Liver (tissue), 3 donors: ENCODE data around the gene TRIM69.

Experiments used
- EGR1 ChIP-seq, 2 donors: IDR thresholded peaks; 2 replicates each; pipeline ENCODE4 v1.6.1; 2016 to 2018; ENCODE audit warnings: antibody characterized with exemption in 2 of 2, low read depth in 2 of 2
- GABPA ChIP-seq, 2 donors: IDR thresholded peaks in 1 of 2; conservative IDR thresholded peaks in 1 of 2; 2 replicates each; pipeline ENCODE4 v1.6.1; 2016; ENCODE audit warnings: antibody characterized with exemption in 2 of 2, mild to moderate bottlenecking in 1 of 2, moderate library complexity in 1 of 2
- HNF4A ChIP-seq, 2 donors: conservative IDR thresholded peaks; 2 replicates each; pipeline ENCODE4 v1.6.1; 2016; ENCODE audit warnings: antibody characterized with exemption in 2 of 2, mild to moderate bottlenecking in 2 of 2
- HNF4G ChIP-seq: IDR thresholded peaks from 2 replicates; pipeline ENCODE4 v1.6.1; 2016; ENCODE audit warnings: antibody characterized with exemption
- NR2F2 ChIP-seq: IDR thresholded peaks from 2 replicates; pipeline ENCODE4 v1.6.1; 2016; ENCODE audit warnings: antibody characterized with exemption
- RAD21 ChIP-seq, 2 donors: IDR thresholded peaks; 2 replicates each; pipeline ENCODE4 v1.6.1; 2016; ENCODE audit warnings: antibody characterized with exemption in 2 of 2, mild to moderate bottlenecking in 2 of 2
- SP1 ChIP-seq: IDR thresholded peaks from 2 replicates; pipeline ENCODE4 v1.6.1; 2018; ENCODE audit warnings: antibody characterized with exemption, mild to moderate bottlenecking
- TAF1 ChIP-seq: conservative IDR thresholded peaks from 2 replicates; pipeline ENCODE4 v1.6.1; 2016; ENCODE audit warnings: antibody characterized with exemption, mild to moderate bottlenecking
- YY1 ChIP-seq: IDR thresholded peaks from 2 replicates; pipeline ENCODE4 v1.6.1; 2016; ENCODE audit warnings: antibody characterized with exemption, mild to moderate bottlenecking
- TF ChIP-seq, protein P1 (sequence below): fragments of 150-350 bp; IDR thresholded peaks from 2 replicates; pipeline ENCODE4 v1.5.1; 2017; ENCODE audit warnings: improper control_type of control experiment, low read depth, low read length; ENCODE audit not compliant: missing input control
- TF ChIP-seq, protein P2 (sequence below): IDR thresholded peaks from 2 replicates; pipeline ENCODE4 v1.6.1; 2016; ENCODE audit warnings: antibody characterized with exemption
- TF ChIP-seq, protein P3 (sequence below): IDR thresholded peaks from 2 replicates; pipeline ENCODE4 v1.6.1; 2016; ENCODE audit warnings: antibody characterized with exemption, mild to moderate bottlenecking
- TF ChIP-seq, protein P4 (sequence below): IDR thresholded peaks from 2 replicates; pipeline ENCODE4 v1.6.1; 2016; ENCODE audit warnings: antibody characterized with exemption
- TF ChIP-seq, protein P5 (sequence below): IDR thresholded peaks from 2 replicates; pipeline ENCODE4 v1.6.1; 2016; ENCODE audit warnings: antibody characterized with exemption
- donor health status: healthy.
- donor health status: healthy.

DNA sequence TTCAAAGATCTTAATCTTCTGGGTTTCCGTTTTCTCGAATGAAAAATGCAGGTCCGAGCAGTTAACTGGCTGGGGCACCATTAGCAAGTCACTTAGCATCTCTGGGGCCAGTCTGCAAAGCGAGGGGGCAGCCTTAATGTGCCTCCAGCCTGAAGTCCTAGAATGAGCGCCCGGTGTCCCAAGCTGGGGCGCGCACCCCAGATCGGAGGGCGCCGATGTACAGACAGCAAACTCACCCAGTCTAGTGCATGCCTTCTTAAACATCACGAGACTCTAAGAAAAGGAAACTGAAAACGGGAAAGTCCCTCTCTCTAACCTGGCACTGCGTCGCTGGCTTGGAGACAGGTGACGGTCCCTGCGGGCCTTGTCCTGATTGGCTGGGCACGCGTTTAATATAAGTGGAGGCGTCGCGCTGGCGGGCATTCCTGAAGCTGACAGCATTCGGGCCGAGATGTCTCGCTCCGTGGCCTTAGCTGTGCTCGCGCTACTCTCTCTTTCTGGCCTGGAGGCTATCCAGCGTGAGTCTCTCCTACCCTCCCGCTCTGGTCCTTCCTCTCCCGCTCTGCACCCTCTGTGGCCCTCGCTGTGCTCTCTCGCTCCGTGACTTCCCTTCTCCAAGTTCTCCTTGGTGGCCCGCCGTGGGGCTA lies 25.1 kb upstream of the TRIM69 start, which contains the start of the genes B2M and PATL2:
- TF ChIP-seq HNF4G, result no peak
- TF ChIP-seq, protein P1, sequence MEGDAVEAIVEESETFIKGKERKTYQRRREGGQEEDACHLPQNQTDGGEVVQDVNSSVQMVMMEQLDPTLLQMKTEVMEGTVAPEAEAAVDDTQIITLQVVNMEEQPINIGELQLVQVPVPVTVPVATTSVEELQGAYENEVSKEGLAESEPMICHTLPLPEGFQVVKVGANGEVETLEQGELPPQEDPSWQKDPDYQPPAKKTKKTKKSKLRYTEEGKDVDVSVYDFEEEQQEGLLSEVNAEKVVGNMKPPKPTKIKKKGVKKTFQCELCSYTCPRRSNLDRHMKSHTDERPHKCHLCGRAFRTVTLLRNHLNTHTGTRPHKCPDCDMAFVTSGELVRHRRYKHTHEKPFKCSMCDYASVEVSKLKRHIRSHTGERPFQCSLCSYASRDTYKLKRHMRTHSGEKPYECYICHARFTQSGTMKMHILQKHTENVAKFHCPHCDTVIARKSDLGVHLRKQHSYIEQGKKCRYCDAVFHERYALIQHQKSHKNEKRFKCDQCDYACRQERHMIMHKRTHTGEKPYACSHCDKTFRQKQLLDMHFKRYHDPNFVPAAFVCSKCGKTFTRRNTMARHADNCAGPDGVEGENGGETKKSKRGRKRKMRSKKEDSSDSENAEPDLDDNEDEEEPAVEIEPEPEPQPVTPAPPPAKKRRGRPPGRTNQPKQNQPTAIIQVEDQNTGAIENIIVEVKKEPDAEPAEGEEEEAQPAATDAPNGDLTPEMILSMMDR, result no peak
- TF ChIP-seq, protein P2, sequence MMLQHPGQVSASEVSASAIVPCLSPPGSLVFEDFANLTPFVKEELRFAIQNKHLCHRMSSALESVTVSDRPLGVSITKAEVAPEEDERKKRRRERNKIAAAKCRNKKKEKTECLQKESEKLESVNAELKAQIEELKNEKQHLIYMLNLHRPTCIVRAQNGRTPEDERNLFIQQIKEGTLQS, result peak; percentile 12
- TF ChIP-seq, protein P3, sequence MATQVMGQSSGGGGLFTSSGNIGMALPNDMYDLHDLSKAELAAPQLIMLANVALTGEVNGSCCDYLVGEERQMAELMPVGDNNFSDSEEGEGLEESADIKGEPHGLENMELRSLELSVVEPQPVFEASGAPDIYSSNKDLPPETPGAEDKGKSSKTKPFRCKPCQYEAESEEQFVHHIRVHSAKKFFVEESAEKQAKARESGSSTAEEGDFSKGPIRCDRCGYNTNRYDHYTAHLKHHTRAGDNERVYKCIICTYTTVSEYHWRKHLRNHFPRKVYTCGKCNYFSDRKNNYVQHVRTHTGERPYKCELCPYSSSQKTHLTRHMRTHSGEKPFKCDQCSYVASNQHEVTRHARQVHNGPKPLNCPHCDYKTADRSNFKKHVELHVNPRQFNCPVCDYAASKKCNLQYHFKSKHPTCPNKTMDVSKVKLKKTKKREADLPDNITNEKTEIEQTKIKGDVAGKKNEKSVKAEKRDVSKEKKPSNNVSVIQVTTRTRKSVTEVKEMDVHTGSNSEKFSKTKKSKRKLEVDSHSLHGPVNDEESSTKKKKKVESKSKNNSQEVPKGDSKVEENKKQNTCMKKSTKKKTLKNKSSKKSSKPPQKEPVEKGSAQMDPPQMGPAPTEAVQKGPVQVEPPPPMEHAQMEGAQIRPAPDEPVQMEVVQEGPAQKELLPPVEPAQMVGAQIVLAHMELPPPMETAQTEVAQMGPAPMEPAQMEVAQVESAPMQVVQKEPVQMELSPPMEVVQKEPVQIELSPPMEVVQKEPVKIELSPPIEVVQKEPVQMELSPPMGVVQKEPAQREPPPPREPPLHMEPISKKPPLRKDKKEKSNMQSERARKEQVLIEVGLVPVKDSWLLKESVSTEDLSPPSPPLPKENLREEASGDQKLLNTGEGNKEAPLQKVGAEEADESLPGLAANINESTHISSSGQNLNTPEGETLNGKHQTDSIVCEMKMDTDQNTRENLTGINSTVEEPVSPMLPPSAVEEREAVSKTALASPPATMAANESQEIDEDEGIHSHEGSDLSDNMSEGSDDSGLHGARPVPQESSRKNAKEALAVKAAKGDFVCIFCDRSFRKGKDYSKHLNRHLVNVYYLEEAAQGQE, result peak; percentile 93
- no peak for TF ChIP-seq GABPA (IDR thresholded peaks at IDR 0.05 in 1 of 2, conservative IDR thresholded peaks at IDR 0.05 in 1 of 2)
- TF ChIP-seq, protein P4, sequence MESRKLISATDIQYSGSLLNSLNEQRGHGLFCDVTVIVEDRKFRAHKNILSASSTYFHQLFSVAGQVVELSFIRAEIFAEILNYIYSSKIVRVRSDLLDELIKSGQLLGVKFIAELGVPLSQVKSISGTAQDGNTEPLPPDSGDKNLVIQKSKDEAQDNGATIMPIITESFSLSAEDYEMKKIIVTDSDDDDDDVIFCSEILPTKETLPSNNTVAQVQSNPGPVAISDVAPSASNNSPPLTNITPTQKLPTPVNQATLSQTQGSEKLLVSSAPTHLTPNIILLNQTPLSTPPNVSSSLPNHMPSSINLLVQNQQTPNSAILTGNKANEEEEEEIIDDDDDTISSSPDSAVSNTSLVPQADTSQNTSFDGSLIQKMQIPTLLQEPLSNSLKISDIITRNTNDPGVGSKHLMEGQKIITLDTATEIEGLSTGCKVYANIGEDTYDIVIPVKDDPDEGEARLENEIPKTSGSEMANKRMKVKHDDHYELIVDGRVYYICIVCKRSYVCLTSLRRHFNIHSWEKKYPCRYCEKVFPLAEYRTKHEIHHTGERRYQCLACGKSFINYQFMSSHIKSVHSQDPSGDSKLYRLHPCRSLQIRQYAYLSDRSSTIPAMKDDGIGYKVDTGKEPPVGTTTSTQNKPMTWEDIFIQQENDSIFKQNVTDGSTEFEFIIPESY, result no peak
- TF ChIP-seq EGR1 (IDR thresholded peaks at IDR 0.05; ENCODE audit: low read depth in 2 of 2), result no peak
- peak; percentile 6 to 16 for TF ChIP-seq RAD21 (IDR thresholded peaks at IDR 0.05)
- TF ChIP-seq YY1, result peak; percentile 60
- no peak for TF ChIP-seq HNF4A (conservative IDR thresholded peaks at IDR 0.05)
- peak; percentile 93 for TF ChIP-seq SP1
- peak; percentile 98 for TF ChIP-seq TAF1
- TF ChIP-seq NR2F2, result peak; percentile 19
- TF ChIP-seq, protein P5, sequence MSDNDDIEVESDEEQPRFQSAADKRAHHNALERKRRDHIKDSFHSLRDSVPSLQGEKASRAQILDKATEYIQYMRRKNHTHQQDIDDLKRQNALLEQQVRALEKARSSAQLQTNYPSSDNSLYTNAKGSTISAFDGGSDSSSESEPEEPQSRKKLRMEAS, result peak; percentile 60
